Measurements from ENCODE around the gene FFAR2.
"Not testable (repeated sequence)": the region's sequence is repeated elsewhere in the genome, so short reads cannot be mapped to it uniquely, and the experiment has no call there.

The FFAR2 gene

DNA sequence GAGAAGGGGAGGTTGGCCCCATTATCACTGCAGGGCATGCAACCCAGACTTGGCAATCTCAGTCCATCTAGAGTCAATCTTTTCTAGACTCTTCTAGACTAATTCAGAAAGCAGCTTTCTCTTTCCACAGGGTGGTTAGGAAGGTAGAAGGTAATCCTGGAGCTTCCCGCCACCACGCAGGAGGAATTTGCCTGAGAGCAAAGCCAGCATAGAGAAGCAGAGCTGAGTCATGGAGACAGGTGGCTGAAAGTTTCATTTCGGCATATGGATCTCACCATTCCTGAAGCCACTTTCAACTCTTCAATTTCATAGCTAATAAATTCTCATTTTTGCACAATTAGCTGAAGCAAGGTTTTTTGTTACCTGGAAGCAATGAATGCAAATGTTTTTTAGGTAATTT, 29.0 kb upstream of the FFAR2 start:
- no peak for TF ChIP-seq EZH2 (IDR thresholded peaks at IDR 0.05)
- TF ChIP-seq POLR2AphosphoS5 (IDR thresholded peaks at IDR 0.05; ENCODE audit: borderline replicate concordance, low read depth, low read length), result no peak
- no peak for TF ChIP-seq FOXP2 (optimal IDR thresholded peaks at IDR 0.05; ENCODE audit: control extremely low read depth, extremely low read length, insufficient read depth)

DNA sequence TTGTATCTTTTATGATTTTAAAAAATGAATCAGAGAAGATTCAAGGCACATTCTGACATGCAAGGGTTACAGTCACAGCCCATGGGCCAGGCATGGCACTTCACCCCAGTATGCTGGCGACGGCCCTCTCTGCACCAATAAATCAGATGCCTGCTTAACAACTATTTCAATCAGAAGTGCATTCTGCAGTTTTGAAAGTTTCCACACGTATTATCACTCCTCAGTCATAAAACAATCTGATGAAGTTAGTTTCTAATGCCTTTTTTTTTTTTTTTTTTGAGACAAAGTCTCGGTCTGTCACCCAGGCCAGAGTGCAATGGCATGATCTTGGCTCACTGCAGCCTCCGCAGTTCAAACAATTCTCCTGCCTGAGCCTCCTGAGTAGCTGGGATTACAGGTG, 28.3 kb upstream of the FFAR2 start:
- TF ChIP-seq EZH2 (IDR thresholded peaks at IDR 0.05) (no peak), FOXP2 (optimal IDR thresholded peaks at IDR 0.05; ENCODE audit: control extremely low read depth, extremely low read length, insufficient read depth) (no peak), POLR2AphosphoS5 (IDR thresholded peaks at IDR 0.05; ENCODE audit: borderline replicate concordance, low read depth, low read length) (no peak)
- Histone ChIP-seq H3K36me3 (ENCODE audit: insufficient read depth, low read length) (no peaks in the 10 kb centered on the region), H3K9ac (ENCODE audit: insufficient read length) (no peak overlapping the region), H3K9me3 (ENCODE audit: low read depth, low read length) (no peaks in the 10 kb centered on the region), H3K4me3 (no peak overlapping the region), H3K27ac (no peak overlapping the region)
- DNase-seq (ENCODE audit: low read depth, low spot score), result no peak

More for the DNA sequence above, 29.0 kb upstream of the FFAR2 start:
- H3K9me3 ChIP-seq (ENCODE audit: low read depth, low read length), result no peaks in the 10 kb centered on the region
- H3K4me3 ChIP-seq, result no peak overlapping the region
- no peaks in the 10 kb centered on the region for H3K36me3 ChIP-seq (ENCODE audit: insufficient read depth, low read length)
- H3K27ac ChIP-seq, result no peak overlapping the region
- no peak for DNase-seq (ENCODE audit: low read depth, low spot score)
- no peak overlapping the region for H3K9ac ChIP-seq (ENCODE audit: insufficient read length)

DNA sequence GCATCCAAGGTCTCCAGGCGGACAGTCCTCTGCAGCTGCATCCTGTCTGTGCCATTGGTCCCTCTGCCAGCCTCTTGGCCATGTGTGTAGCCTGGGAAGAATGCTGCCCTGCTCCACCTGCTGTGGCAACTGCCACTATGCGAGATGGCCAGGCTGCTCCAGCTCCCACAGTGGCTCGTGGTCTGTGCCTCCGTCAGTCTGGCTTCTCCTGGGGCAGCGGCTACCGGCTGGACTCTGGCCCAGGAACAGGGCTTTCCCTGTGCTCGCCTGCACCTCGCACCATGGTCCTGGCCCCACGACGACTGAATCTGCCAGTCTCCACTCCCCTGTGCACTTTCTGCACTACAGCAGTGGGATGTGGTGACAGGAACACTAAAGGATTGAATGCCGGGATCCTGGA, 26.7 kb upstream of the FFAR2 start:
- H3K27ac ChIP-seq, result no peak overlapping the region
- H3K9ac ChIP-seq (ENCODE audit: insufficient read length), result no peak overlapping the region
- TF ChIP-seq EZH2 (IDR thresholded peaks at IDR 0.05), result no peak
- no peaks in the 10 kb centered on the region for H3K36me3 ChIP-seq (ENCODE audit: insufficient read depth, low read length)
- no peak overlapping the region for H3K4me3 ChIP-seq
- DNase-seq (ENCODE audit: low read depth, low spot score), result no peak
- no peaks in the 10 kb centered on the region for H3K9me3 ChIP-seq (ENCODE audit: low read depth, low read length)

DNA sequence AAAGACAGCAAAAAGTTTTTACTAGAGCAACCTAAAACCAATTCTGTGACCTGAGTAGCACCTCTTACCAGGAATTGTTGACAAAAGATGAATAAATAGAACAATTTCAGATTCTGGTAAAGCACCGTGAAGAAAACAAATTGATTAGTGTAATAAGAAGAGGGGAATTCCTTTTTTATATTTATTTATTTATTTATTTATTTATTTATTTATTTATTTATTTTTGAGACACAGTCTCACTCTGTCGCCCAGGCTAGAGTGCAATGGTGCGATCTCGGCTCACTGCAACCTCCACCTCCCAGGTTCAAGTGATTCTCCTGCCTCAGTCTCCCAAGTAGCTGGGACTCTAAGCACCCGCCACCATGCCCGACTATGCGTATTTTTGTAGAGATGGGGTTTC, 24.7 kb upstream of the FFAR2 start:
- H3K4me3 ChIP-seq; DNase-seq (ENCODE audit: low read depth, low spot score); H3K36me3 ChIP-seq (ENCODE audit: insufficient read depth, low read length); H3K9me3 ChIP-seq (ENCODE audit: low read depth, low read length); H3K9ac ChIP-seq (ENCODE audit: insufficient read length); H3K27ac ChIP-seq: not testable (repeated sequence)

DNA sequence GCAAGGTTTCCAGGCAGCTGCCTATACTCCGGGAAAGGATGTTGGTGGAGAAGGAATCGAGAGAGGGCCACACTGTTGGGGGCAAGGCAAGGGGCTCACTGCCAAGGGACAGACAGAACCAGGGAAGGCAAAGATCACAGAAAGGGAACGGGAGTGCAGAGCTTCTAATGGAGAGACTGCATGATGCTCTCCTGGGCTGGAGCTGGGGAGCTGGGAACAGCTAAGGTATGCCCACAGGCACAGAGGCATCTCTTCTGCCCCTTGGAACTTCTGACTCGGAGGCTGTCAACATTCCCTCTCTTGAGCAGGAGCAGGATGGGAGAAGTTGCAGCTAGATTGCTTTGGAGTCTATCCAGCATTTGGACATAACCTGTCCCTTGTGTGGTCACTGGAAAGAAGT, 22.4 kb upstream of the FFAR2 start:
- no peak for DNase-seq (ENCODE audit: low read depth, low spot score)
- H3K4me3 ChIP-seq, result no peak overlapping the region
- TF ChIP-seq FOXP2 (optimal IDR thresholded peaks at IDR 0.05; ENCODE audit: control extremely low read depth, extremely low read length, insufficient read depth) (no peak), EZH2 (IDR thresholded peaks at IDR 0.05) (no peak), POLR2AphosphoS5 (IDR thresholded peaks at IDR 0.05; ENCODE audit: borderline replicate concordance, low read depth, low read length) (no peak)

DNA sequence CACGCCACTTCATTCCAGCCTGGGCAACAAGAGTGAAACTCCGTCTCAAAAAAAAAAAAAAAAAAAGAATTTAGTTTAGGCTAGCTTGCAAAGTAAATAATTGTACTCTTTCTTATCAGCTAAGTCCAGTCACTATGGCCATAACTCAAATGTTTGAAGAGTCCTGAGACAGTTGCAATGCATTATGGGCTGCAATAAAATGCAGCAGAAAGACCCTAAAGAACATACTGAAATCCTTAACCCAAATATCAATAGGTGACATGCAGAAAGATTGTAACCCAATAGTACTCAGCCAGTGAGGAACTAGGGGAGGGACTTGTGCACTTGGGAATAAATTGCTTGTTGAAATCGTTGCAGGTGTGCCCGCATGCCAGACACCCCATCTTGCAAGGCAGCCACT, 20.9 kb upstream of the FFAR2 start:
- DNase-seq (ENCODE audit: low read depth, low spot score), result no peak
- no peak overlapping the region for H3K27ac ChIP-seq
- no peak overlapping the region for H3K9ac ChIP-seq (ENCODE audit: insufficient read length)
- H3K36me3 ChIP-seq (ENCODE audit: insufficient read depth, low read length), result no peaks in the 10 kb centered on the region
- no peaks in the 10 kb centered on the region for H3K9me3 ChIP-seq (ENCODE audit: low read depth, low read length)
- no peak overlapping the region for H3K4me3 ChIP-seq
- TF ChIP-seq POLR2AphosphoS5 (IDR thresholded peaks at IDR 0.05; ENCODE audit: borderline replicate concordance, low read depth, low read length), result no peak
- no peak for TF ChIP-seq FOXP2 (optimal IDR thresholded peaks at IDR 0.05; ENCODE audit: control extremely low read depth, extremely low read length, insufficient read depth)
- no peak for TF ChIP-seq EZH2 (IDR thresholded peaks at IDR 0.05)

More for the DNA sequence above, 22.4 kb upstream of the FFAR2 start:
- H3K9me3 ChIP-seq (ENCODE audit: low read depth, low read length), result no peaks in the 10 kb centered on the region
- no peak overlapping the region for H3K9ac ChIP-seq (ENCODE audit: insufficient read length)
- no peaks in the 10 kb centered on the region for H3K36me3 ChIP-seq (ENCODE audit: insufficient read depth, low read length)
- H3K27ac ChIP-seq, result no peak overlapping the region

DNA sequence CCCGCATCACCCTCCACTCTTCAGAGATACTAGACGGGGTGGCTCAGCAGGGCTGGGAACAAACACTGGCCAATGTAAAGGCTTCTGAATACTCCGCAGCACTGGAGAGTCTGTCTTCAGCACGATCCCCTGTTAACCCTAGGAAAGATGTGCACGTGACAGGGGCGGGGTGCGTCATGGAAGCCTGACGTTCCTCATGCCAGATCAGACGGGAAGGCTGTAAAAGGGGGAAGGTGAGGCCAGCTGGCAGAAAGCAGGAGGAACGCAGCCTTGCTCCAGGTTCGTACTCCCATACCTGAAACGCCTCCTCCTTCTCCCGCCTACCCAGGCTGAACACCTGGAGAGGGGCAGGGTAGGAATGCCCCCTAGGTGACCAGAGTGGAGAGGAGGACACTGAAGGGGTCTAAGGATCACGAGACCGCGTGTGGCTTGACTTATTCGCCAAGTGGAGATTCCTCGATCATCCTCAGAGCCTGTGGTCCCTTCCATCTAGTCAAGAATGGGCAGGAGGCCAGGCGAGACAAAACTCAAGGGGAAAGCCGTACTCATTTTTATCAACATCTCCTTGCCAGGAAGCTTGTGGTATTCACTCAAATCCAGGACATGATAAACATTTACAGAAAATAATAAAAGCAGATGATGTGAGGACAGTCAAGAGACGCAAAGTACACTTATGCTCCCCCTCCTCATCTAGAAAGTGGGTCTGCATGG, 18.2 kb upstream of the FFAR2 start:
- H3K36me3 ChIP-seq (ENCODE audit: insufficient read depth, low read length), result no peaks in the 10 kb centered on the region
- no peak for DNase-seq (ENCODE audit: low read depth, low spot score)
- no peaks in the 10 kb centered on the region for H3K9me3 ChIP-seq (ENCODE audit: low read depth, low read length)
- H3K9ac ChIP-seq (ENCODE audit: insufficient read length), result no peak overlapping the region
- no peak for TF ChIP-seq EZH2 (IDR thresholded peaks at IDR 0.05)
- TF ChIP-seq FOXP2 (optimal IDR thresholded peaks at IDR 0.05; ENCODE audit: control extremely low read depth, extremely low read length, insufficient read depth), result no peak
- TF ChIP-seq POLR2AphosphoS5 (IDR thresholded peaks at IDR 0.05; ENCODE audit: borderline replicate concordance, low read depth, low read length), result no peak
- H3K27ac ChIP-seq, result no peak overlapping the region
- H3K4me3 ChIP-seq, result no peak overlapping the region

DNA sequence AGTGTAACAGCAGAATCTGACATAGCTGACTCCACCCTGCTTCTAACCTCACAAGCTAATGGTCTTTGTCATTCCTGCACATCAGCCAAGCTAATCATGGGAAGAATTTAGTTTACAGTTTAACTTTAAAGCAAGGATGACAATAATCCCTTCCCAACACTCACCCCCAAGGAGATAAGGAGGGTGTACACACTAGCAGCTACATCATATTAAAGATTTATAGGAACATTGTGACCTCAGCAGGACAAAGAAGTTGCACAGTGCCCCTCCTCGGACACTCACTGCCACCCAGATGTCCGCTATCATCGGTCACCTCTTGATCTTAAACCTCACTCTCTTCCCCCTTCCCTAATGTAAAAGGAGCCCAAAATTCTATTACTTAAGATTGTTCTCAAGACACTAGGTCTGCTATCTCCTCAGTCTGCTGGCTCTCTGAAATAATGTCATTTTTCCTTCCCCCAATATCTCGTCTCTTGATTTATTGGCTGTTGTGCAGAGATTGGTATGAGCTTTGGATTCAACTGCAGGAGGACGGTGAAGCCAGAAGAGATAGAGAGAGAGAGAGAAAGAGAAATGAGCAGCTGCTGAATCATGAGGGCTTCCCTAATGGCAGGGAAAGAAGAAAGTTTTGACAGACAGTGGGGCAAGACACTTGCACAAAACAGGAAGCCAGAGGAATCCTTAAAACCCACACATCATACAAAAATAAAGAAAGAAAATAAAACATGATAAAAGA, 17.5 kb upstream of the FFAR2 start:
- Histone ChIP-seq H3K36me3 (ENCODE audit: insufficient read depth, low read length) (no peaks in the 10 kb centered on the region), H3K9me3 (ENCODE audit: low read depth, low read length) (no peaks in the 10 kb centered on the region), H3K4me3 (no peak overlapping the region), H3K9ac (ENCODE audit: insufficient read length) (no peak overlapping the region), H3K27ac (no peak overlapping the region)
- DNase-seq (ENCODE audit: low read depth, low spot score), result no peak
- TF ChIP-seq EZH2 (IDR thresholded peaks at IDR 0.05) (no peak), FOXP2 (optimal IDR thresholded peaks at IDR 0.05; ENCODE audit: control extremely low read depth, extremely low read length, insufficient read depth) (no peak), POLR2AphosphoS5 (IDR thresholded peaks at IDR 0.05; ENCODE audit: borderline replicate concordance, low read depth, low read length) (no peak)

Data from SK-N-MC (cell line).